HFFc6 (cell line): ENCODE data around the gene ORAI2. TPM values are rescaled to one million over a fixed set of nuclear protein-coding genes. Genes with fewer than 3 reads are reported as not detected.
A peak's percentile ranks its signal among the peaks of the same experiment; 100 is the strongest.

Experiments
- DNase-seq: peaks from one replicate; pipeline ENCODE4 v3.0.0-alpha.2; 2018
- H3K27ac Mint-ChIP-seq: 2 replicates; pipeline ENCODE4 v1.8.0; 2020; ENCODE audit warnings: mild to moderate bottlenecking, mixed read lengths
- H3K27me3 Mint-ChIP-seq: 2 replicates; pipeline ENCODE4 v1.8.0; 2021; ENCODE audit warnings: mild to moderate bottlenecking, moderate library complexity, mixed read lengths; ENCODE audit not compliant: insufficient read depth
- H3K36me3 Mint-ChIP-seq: 2 replicates; pipeline ENCODE4 v1.8.0; 2021; ENCODE audit warnings: low read depth, mixed read lengths
- H3K4me1 Mint-ChIP-seq: 2 replicates; pipeline ENCODE4 v1.8.0; 2020; ENCODE audit warnings: low read depth, mixed read lengths
- H3K4me3 Mint-ChIP-seq: 2 replicates; pipeline ENCODE4 v1.8.0; 2020; ENCODE audit warnings: mild to moderate bottlenecking, moderate library complexity, mixed read lengths
- H3K9me3 Mint-ChIP-seq: 2 replicates; pipeline ENCODE4 v1.8.0; 2020; ENCODE audit warnings: mild to moderate bottlenecking, mixed read lengths
- CTCF ChIP-seq: fragments of 200-600 bp; sonication (generic); IDR thresholded peaks from 2 replicates; pipeline ENCODE4 v1.5.0; 2021; ENCODE audit warnings: antibody characterized with exemption, mild to moderate bottlenecking
- total RNA-seq, 6 experiments: library from RNA; stranded (reverse); fragmentation: NEBNext Ultra II Directional; extraction: Animal tissue kit (Norgen Biotek cat#: 25700); gene quantifications; 2 replicates in 1 of 6; 3 replicates in 5 of 6; pipeline ENCODE4 v1.2.3, GENCODE V29; 2021

The ORAI2 gene
- total RNA-seq, 6 experiments from 2014 or later = 49.4 to 72.5 (median 54.9) TPM

GRCh38 chr7:102436118-102436517 is 2.7 kb downstream of the ORAI2 start:
- H3K4me1 Mint-ChIP-seq = peaks cover 20% of the 10 kb centered on the region
- no peaks in the 10 kb centered on the region; the same call in 1 of the 2 replicates for H3K27me3 Mint-ChIP-seq
- no peaks in the 10 kb centered on the region for H3K9me3 Mint-ChIP-seq
- no peak overlapping the region for H3K4me3 Mint-ChIP-seq
- 0 out of 2 replicates have a peak, but pooled peaks cover 6% of the 10 kb centered on the region for H3K36me3 Mint-ChIP-seq
- no peak for DNase-seq
- TF ChIP-seq CTCF = no peak
- H3K27ac Mint-ChIP-seq = no peak overlapping the region

- TF ChIP-seq CTCF = no peak
- Mint-ChIP-seq H3K27ac (peak overlapping the region; percentile 82), H3K27me3 (no peaks in the 10 kb centered on the region; the same call in 1 of the 2 replicates), H3K4me1 (peaks cover 9% of the 10 kb centered on the region), H3K36me3 (peaks cover 12% of the 10 kb centered on the region), H3K9me3 (no peaks in the 10 kb centered on the region), H3K4me3 (peak overlapping the region; percentile 34)
- DNase-seq = peak; percentile 84
These were observed 6.8 kb downstream of the ORAI2 start for GRCh38 chr7:102439963-102440795.

- Mint-ChIP-seq H3K4me3 (no peak overlapping the region), H3K27ac (no peak overlapping the region), H3K4me1 (peaks cover 6% of the 10 kb centered on the region), H3K36me3 (peaks cover 6% of the 10 kb centered on the region), H3K27me3 (no peaks in the 10 kb centered on the region; the same call in 1 of the 2 replicates), H3K9me3 (no peaks in the 10 kb centered on the region)
- no peak for DNase-seq
- no peak for TF ChIP-seq CTCF
These were observed 11.7 kb downstream of the ORAI2 start for GRCh38 chr7:102444961-102445673.

- no peak for DNase-seq
- Mint-ChIP-seq H3K4me3 (no peak overlapping the region), H3K27ac (no peak overlapping the region; the same call in 1 of the 2 replicates), H3K27me3 (no peaks in the 10 kb centered on the region; the same call in 1 of the 2 replicates), H3K36me3 (peaks cover 6% of the 10 kb centered on the region), H3K4me1 (peaks cover under 1% of the 10 kb centered on the region; the same call in 1 of the 2 replicates), H3K9me3 (no peaks in the 10 kb centered on the region)
- TF ChIP-seq CTCF = no peak
These were observed 12.3 kb downstream of the ORAI2 start for GRCh38 chr7:102445674-102446071.

GRCh38 chr7:102446387-102447156 is 13.2 kb downstream of the ORAI2 start:
- peaks cover 5% of the 10 kb centered on the region for H3K36me3 Mint-ChIP-seq
- no peaks in the 10 kb centered on the region; the same call in 1 of the 2 replicates for H3K27me3 Mint-ChIP-seq
- DNase-seq = no peak
- TF ChIP-seq CTCF = no peak
- H3K27ac Mint-ChIP-seq = no peak overlapping the region
- no peaks in the 10 kb centered on the region for H3K9me3 Mint-ChIP-seq
- H3K4me3 Mint-ChIP-seq = no peak overlapping the region
- no peaks in the 10 kb centered on the region for H3K4me1 Mint-ChIP-seq
